Left lung (tissue), 10 donors: ENCODE measurements around the gene RAET1G. TPM values are rescaled to one million over a fixed set of nuclear protein-coding genes. Genes with fewer than 3 reads are reported as not detected.
"Not testable (repeated sequence)": the region's sequence is repeated elsewhere in the genome, so short reads cannot be mapped to it uniquely, and the experiment has no call there.

Experiments
- ATAC-seq: fragments of 200-7000 bp; cut with Tn5 transposase; one replicate; pipeline ENCODE4 v1.9.1; 2020; ENCODE audit warnings: moderate library complexity
- DNase-seq, 4 donors: peaks; one replicate each; pipeline ENCODE4 v3.0.0-alpha.2; 2013 to 2020
- H3K27ac ChIP-seq, 2 donors: fragments of 200-600 bp; sonication (generic) in 1 of 2; one replicate each; pipeline versions ENCODE4 v1.5.0 to v1.8.0; 2020 to 2021
- H3K27me3 ChIP-seq, 2 donors: fragments of 200-600 bp; sonication (generic) in 1 of 2; one replicate each; pipeline versions ENCODE4 v1.5.0 to v1.8.0; 2020 to 2021
- H3K36me3 ChIP-seq, 2 donors: fragments of 200-600 bp; sonication (generic) in 1 of 2; one replicate each; pipeline versions ENCODE4 v1.5.0 to v1.8.0; 2020 to 2021
- H3K4me1 ChIP-seq, 2 donors: fragments of 200-600 bp; one replicate each; pipeline ENCODE4 v1.8.0; 2021
- H3K4me3 ChIP-seq, 2 donors: fragments of 200-600 bp; sonication (generic) in 1 of 2; one replicate each; pipeline versions ENCODE4 v1.5.0 to v1.8.0; 2020 to 2021; ENCODE audit warnings: mild to moderate bottlenecking in 1 of 2
- H3K9me3 ChIP-seq, 2 donors: fragments of 200-600 bp; sonication (generic) in 1 of 2; one replicate each; pipeline versions ENCODE4 v1.5.0 to v1.8.0; 2020 to 2021
- intact Hi-C, 2 donors: fragments of 100-400 bp; cut with DNase I; formaldehyde crosslinking; loops; one replicate each; pipeline versions ENCODE4 v1.11.2 to v1.14.2; 2022
- polyA plus RNA-seq, 6 donors: library from polyadenylated mRNA; unstranded; fragments of 120-200 nt; gene quantifications; one replicate each; pipeline ENCODE4 v1.2.1, GENCODE V29; 2013; ENCODE audit not compliant: insufficient read length in 6 of 6
- total RNA-seq, 2 donors: library from RNA; stranded (reverse); fragmentation: NEBNext Ultra II Directional; extraction: Animal tissue kit (Norgen Biotek cat#: 25700); gene quantifications; one replicate each; pipeline ENCODE4 v1.2.1, GENCODE V29; 2021
- TF ChIP-seq, protein P1 (sequence below), 2 donors: fragments of 200-600 bp; sonication (generic) in 1 of 2; IDR thresholded peaks; one replicate each; pipeline versions ENCODE4 v1.5.0 to v1.8.0; 2021; ENCODE audit warnings: antibody characterized with exemption in 2 of 2
- donor health status: DM: no; HTN: yes; CAD: no.
- donor health status: DM: no; HTN: no; CAD: no.

Gene RAET1G
- total and polyA plus RNA-seq, 8 donors, result 0.76 to 2.8 (median 1.6) TPM

DNA sequence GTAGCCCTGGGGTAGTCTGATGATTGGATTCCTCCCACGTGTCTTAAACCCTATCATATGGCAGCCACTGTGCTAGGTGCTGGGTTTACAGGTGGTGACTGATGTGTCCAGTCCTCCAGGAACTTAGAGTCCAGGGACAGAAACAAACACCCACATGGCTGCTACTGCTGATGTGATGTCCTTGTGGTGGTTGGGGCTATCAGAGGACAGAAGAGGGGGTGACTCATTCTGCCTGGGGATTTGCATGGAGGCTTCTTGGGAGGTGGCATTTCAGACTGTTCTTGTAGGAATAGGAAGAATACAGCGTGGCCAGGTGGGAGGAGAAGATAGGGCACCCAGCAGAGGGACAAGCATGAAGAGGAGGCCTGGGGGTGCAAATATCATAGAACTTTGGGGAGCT, 9.8 kb downstream of the RAET1G start:
- DNase-seq (no peak), ATAC-seq (no peak)
- intact Hi-C loops, result no loop called here
- H3K27me3 ChIP-seq, result no peaks in the 10 kb centered on the region
- no peaks in the 10 kb centered on the region for H3K4me1 ChIP-seq
- no peak overlapping the region for H3K4me3 ChIP-seq
- H3K27ac ChIP-seq, result no peak overlapping the region
- TF ChIP-seq, protein P1, sequence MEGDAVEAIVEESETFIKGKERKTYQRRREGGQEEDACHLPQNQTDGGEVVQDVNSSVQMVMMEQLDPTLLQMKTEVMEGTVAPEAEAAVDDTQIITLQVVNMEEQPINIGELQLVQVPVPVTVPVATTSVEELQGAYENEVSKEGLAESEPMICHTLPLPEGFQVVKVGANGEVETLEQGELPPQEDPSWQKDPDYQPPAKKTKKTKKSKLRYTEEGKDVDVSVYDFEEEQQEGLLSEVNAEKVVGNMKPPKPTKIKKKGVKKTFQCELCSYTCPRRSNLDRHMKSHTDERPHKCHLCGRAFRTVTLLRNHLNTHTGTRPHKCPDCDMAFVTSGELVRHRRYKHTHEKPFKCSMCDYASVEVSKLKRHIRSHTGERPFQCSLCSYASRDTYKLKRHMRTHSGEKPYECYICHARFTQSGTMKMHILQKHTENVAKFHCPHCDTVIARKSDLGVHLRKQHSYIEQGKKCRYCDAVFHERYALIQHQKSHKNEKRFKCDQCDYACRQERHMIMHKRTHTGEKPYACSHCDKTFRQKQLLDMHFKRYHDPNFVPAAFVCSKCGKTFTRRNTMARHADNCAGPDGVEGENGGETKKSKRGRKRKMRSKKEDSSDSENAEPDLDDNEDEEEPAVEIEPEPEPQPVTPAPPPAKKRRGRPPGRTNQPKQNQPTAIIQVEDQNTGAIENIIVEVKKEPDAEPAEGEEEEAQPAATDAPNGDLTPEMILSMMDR (IDR thresholded peaks at IDR 0.05), result no peak
- peaks cover 0 to 10% of the 10 kb centered on the region in 2 donors for H3K9me3 ChIP-seq
- no peaks in the 10 kb centered on the region for H3K36me3 ChIP-seq

DNA sequence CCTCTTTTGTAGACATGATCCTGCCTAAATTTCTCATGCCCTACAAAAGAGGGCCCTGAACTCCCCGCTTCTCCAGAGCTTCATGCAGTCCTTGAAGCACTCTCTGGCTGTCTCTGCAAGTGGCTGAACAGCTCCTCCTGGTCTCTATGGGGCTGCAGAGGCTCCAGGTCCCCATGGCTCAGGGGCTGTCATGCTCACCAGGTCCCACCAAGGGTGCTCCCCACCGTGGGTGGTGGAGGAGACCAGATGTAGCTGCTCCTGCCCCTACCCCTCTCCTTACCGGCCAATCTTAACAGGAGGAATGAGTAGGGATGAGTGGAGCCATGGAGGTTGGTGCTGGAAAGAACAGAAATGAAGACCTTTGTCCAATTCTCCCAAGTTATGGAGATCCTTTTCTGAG, 10.2 kb downstream of the RAET1G start:
- H3K9me3 ChIP-seq, result peaks cover 0 to 13% of the 10 kb centered on the region in 2 donors
- H3K36me3 ChIP-seq, DNase-seq, H3K27me3 ChIP-seq, intact Hi-C loops, H3K27ac ChIP-seq, H3K4me3 ChIP-seq, ATAC-seq, H3K4me1 ChIP-seq: not testable (repeated sequence)

DNA sequence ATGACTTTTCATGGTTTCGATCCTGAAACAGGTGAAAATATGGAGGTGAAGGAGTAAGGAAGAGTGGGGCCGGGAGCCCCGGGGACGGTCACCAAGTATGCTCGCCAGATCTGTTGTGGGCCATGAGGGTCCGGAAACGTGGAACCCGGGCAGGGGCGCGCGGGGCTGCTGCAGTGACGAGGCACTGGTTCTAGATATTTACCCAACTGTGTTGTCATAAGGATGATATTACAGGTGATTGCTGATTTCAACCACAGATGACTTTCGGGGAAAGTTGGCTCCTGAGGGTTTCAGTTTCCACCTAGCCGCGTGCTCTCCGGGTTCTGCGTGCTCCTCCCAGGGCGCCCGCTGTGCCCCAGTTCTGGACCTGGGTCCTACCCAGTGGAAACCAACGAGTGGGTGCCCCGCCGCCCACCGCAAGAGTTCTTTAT, 12.2 kb downstream of the RAET1G start:
- ATAC-seq (no peak), DNase-seq (no peak)
- Histone ChIP-seq H3K4me1 (peaks cover 0 to 2% of the 10 kb centered on the region in 2 donors), H3K4me3 (no peak overlapping the region), H3K36me3 (no peaks in the 10 kb centered on the region), H3K27ac (no peak overlapping the region), H3K27me3 (no peaks in the 10 kb centered on the region), H3K9me3 (peaks cover 0 to 13% of the 10 kb centered on the region in 2 donors)
- TF ChIP-seq, protein P1 (IDR thresholded peaks at IDR 0.05), result no peak
- intact Hi-C loops, result no loop called here

DNA sequence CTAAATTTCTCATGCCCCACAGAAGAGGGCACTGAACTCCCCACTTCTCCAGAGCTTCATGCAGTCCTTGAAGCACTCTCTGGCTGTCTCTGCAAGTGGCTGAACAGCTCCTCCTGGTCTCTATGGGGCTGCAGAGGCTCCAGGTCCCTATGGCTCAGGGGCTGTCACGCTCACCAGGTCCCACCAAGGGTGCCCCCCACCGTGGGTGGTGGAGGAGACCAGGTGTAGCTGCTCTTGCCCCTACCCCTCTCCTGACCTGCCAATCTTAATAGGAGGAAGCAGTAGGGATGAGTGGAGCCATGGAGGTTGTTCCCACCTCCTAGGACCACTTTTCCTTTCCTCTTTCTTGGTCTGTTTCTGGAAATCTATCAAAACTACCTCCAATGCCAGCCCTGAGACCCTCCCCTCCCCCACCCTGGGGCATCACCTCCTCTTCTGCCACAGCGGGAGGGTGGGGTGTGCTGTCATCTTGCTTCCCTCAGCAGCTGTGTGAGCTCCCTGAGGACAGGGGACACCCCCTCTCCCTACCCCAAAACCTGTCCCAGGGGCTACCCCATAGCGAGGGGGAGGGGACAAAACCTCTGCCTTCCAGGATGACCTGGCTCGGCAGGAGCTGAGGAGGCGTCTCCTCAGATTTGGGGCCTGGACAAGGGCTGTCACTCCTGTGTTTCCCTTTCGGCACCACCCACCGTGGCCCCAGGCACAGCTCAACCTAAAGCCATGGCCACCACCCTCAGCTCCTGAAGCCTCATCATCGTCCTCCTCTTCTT, 13.0 kb downstream of the RAET1G start:
- Histone ChIP-seq H3K27ac (no peak overlapping the region), H3K4me3 (no peak overlapping the region), H3K4me1 (peaks cover 0 to 7% of the 10 kb centered on the region in 2 donors), H3K27me3 (no peaks in the 10 kb centered on the region), H3K9me3 (peaks cover 0 to 13% of the 10 kb centered on the region in 2 donors), H3K36me3 (no peaks in the 10 kb centered on the region)
- no peak for ATAC-seq
- intact Hi-C loops, result no loop called here
- TF ChIP-seq, protein P1 (IDR thresholded peaks at IDR 0.05), result no peak
- DNase-seq, result no peak

DNA sequence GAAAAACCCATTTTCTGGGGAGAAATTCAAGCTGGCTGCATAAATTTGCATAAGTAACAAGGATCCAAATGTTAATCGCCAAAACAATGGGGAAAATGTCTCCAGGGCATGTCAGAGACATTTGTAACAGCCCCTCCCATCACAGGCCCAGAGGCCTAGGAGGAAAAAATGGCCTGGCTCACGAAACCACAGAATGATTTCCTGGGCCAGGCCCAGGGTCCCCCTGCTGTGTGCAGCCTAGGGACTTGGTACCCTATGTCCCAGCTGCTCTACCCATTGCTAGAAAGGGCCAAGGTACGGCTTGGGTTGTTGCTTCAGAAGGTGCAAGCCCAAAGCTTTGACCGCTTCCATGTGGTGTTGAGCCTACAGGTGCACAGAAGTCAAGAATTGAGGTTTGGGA, 14.4 kb downstream of the RAET1G start:
- H3K4me3 ChIP-seq, H3K27ac ChIP-seq, intact Hi-C loops, H3K27me3 ChIP-seq, DNase-seq, ATAC-seq, H3K4me1 ChIP-seq, H3K36me3 ChIP-seq: not testable (repeated sequence)
- H3K9me3 ChIP-seq, result peaks cover 0 to 13% of the 10 kb centered on the region in 2 donors

DNA sequence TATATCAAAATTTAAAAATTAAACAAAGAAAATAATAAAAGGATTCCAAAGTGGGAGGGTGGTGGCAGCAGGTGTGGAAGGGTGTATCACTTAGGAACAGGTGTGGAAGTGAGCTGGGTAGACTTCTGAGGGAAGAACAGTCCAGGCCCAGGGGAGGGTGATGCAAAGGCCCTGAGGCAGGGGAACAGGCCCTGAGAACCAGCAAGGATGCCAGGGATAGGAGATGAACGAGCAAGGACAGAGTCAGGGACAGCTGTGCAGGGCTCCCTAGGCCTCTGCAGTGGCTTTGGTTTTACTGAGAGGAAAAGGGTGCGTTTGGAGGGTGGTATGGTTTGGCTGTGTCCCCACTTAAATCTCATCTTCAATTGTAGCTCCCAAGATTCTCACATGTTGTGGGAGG, 15.6 kb downstream of the RAET1G start:
- ATAC-seq, result no peak
- Histone ChIP-seq H3K27me3 (no peaks in the 10 kb centered on the region), H3K9me3 (peaks cover 0 to 13% of the 10 kb centered on the region in 2 donors), H3K36me3 (no peaks in the 10 kb centered on the region), H3K27ac (no peak overlapping the region), H3K4me1 (peaks cover 0 to 7% of the 10 kb centered on the region in 2 donors), H3K4me3 (no peak overlapping the region)
- intact Hi-C loops, result no loop called here
- TF ChIP-seq, protein P1 (IDR thresholded peaks at IDR 0.05), result no peak
- DNase-seq, result no peak
